GM11168 (cell line): ENCODE data around the gene HSD17B14.

Source experiments
- in situ Hi-C: fragments of 300-500 bp; cut with MboI; formaldehyde crosslinking; loops from one replicate; pipeline ENCODE4 v1.12.0; 2022; ENCODE audit warnings: low sequenced_read_pairs; ENCODE audit not compliant: unreplicated experiment

HSD17B14 gene

GRCh38 chr19:48835734-48836088 is 580 bp downstream of the HSD17B14 start:
- in situ Hi-C loops = no loop called here

- in situ Hi-C loops = no loop called here
Measured at GRCh38 chr19:48833977-48834376, 2.3 kb downstream of the HSD17B14 start.

- in situ Hi-C loops = no loop called here
Measured at GRCh38 chr19:48833049-48833448, 3.2 kb downstream of the HSD17B14 start.

- in situ Hi-C loops = no loop called here
Measured at GRCh38 chr19:48830965-48831364, 5.3 kb downstream of the HSD17B14 start.

- in situ Hi-C loops = no loop called here
Measured at GRCh38 chr19:48830088-48830487, 6.2 kb downstream of the HSD17B14 start.

- in situ Hi-C loops = no loop called here
Measured at GRCh38 chr19:48826606-48827020, 9.7 kb downstream of the HSD17B14 start.

- in situ Hi-C loops = no loop called here
Measured at GRCh38 chr19:48822514-48822913, 13.8 kb downstream of the HSD17B14 start.

- in situ Hi-C loops = no loop called here
Measured at GRCh38 chr19:48821633-48822032, 14.7 kb downstream of the HSD17B14 start.

- in situ Hi-C loops = no loop called here
Measured at GRCh38 chr19:48819366-48819816, 16.9 kb downstream of the HSD17B14 start.

GRCh38 chr19:48818234-48818820 is 18.0 kb downstream of the HSD17B14 start:
- in situ Hi-C loops = no loop called here

GRCh38 chr19:48817585-48818124 is 18.6 kb downstream of the HSD17B14 start:
- in situ Hi-C loops = no loop called here

GRCh38 chr19:48815870-48816501 is 20.3 kb downstream of the HSD17B14 start:
- in situ Hi-C loops = no loop called here

- in situ Hi-C loops = no loop called here
Measured at GRCh38 chr19:48814895-48815294, 21.4 kb downstream of the HSD17B14 start.

- in situ Hi-C loops = no loop called here
Measured at GRCh38 chr19:48813123-48813913, 23.0 kb downstream of the HSD17B14 start.

- in situ Hi-C loops = no loop called here
Measured at GRCh38 chr19:48812094-48812929, 24.0 kb downstream of the HSD17B14 start.

- in situ Hi-C loops = no loop called here
Measured at GRCh38 chr19:48810151-48810550, 26.1 kb downstream of the HSD17B14 start.

- in situ Hi-C loops = no loop called here
Measured at GRCh38 chr19:48807590-48808308, 28.5 kb downstream of the HSD17B14 start.

GRCh38 chr19:48806818-48807589 is 29.3 kb downstream of the HSD17B14 start:
- in situ Hi-C loops = no loop called here

- in situ Hi-C loops = no loop called here
Measured at GRCh38 chr19:48806518-48806817, 29.8 kb downstream of the HSD17B14 start.
